NCI-H2107 treated with DMSO at 0.1 percent for 48 hours (cell line): ENCODE results near the gene RPAIN.

Experiments
- DNase-seq: peaks from one replicate; lab custom pipeline; 2025; ENCODE audit not compliant: unreplicated experiment; lab: John Stamatoyannopoulos, UW

Gene RPAIN

GRCh38 chr17:5481451-5481850 lies 61.5 kb downstream of the RPAIN start:
- no peak for DNase-seq
